Hepatocyte (in vitro differentiated cells): Measurements from ENCODE around the gene TMC1.

Source experiments
- EZH2phosphoT487 ChIP-seq: fragments of 200-600 bp; sonication (generic); IDR thresholded peaks from one replicate; pipeline ENCODE4 v1.6.1; 2018; ENCODE audit warnings: antibody characterized with exemption, mild to moderate bottlenecking, low read depth, moderate library complexity; ENCODE audit not compliant: unreplicated experiment, severe bottlenecking
- TF ChIP-seq, protein P1 (sequence below): fragments of 200-600 bp; sonication (generic); IDR thresholded peaks from 2 replicates; pipeline ENCODE4 v1.5.1; 2016; ENCODE audit warnings: antibody characterized with exemption, mild to moderate bottlenecking; ENCODE audit not compliant: poor library complexity

DNA sequence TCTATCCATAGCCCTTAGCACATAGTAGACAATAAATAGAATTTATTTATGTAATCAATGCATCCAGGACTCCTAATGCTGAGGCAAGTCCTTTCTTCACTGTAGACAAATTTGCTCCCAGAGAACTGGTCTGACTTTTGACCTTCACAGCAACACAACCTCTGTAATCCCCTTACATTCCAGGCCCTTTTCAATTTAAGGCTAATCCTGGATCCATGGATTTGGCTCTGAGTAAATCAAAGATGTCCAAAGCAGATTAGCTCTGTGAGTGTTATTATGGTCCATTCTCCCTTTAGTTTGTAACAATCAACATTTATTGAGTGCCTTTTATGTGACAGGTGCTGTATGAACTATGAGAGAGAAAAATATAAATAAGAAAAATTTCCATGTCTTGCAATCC lies 27.4 kb upstream of the TMC1 start:
- no peak for TF ChIP-seq EZH2phosphoT487
- TF ChIP-seq, protein P1, sequence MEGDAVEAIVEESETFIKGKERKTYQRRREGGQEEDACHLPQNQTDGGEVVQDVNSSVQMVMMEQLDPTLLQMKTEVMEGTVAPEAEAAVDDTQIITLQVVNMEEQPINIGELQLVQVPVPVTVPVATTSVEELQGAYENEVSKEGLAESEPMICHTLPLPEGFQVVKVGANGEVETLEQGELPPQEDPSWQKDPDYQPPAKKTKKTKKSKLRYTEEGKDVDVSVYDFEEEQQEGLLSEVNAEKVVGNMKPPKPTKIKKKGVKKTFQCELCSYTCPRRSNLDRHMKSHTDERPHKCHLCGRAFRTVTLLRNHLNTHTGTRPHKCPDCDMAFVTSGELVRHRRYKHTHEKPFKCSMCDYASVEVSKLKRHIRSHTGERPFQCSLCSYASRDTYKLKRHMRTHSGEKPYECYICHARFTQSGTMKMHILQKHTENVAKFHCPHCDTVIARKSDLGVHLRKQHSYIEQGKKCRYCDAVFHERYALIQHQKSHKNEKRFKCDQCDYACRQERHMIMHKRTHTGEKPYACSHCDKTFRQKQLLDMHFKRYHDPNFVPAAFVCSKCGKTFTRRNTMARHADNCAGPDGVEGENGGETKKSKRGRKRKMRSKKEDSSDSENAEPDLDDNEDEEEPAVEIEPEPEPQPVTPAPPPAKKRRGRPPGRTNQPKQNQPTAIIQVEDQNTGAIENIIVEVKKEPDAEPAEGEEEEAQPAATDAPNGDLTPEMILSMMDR, result no peak
